A549 treated with DMSO at 1 μM for 4 hours (cell line): ENCODE data around the gene PLXNB3. TPM values are rescaled to one million over a fixed set of nuclear protein-coding genes. Genes with fewer than 3 reads are reported as not detected.

Experiments
- total RNA-seq: library from RNA; stranded (reverse); fragments of 200-300 nt; extraction: Qiagen RNA extraction; gene quantifications from 5 replicates; pipeline ENCODE4 v1.2.3, GENCODE V29; 2022; ENCODE audit warnings: low read depth

Gene PLXNB3
- 1.3 to 4.6 TPM (median 3.7 TPM) in 5 replicates for total RNA-seq

GRCh38 chrX:153763989-153764755, at the start of gene PLXNB3:
Gene PLXNB3, plus strand, starts transcription at chrX:153764249. Its CDS starts 1,287 bp downstream, at chrX:153765536.

GRCh38 chrX:153724252-153725038, 39.6 kb upstream of the PLXNB3 start, which contains the start of the genes ABCD1 and BCAP31:
Gene ABCD1, plus strand, starts transcription at chrX:153724856. Its CDS starts 411 bp downstream, at chrX:153725267.
Gene BCAP31, minus strand, starts transcription at chrX:153724387. Its CDS starts 1,143 bp downstream, at chrX:153723244.

GRCh38 chrX:153780678-153781427, 16.8 kb downstream of the PLXNB3 start, which contains the start of gene SRPK3:
Gene SRPK3, plus strand, starts transcription at chrX:153781041. Its CDS starts 46 bp downstream, at chrX:153781087.

GRCh38 chrX:153794018-153794896, 30.2 kb downstream of the PLXNB3 start, which contains the start of the genes IDH3G and SSR4:
Gene IDH3G, minus strand, starts transcription at chrX:153794375. Its CDS starts 49 bp downstream, at chrX:153794326.
Gene SSR4, plus strand, starts transcription at chrX:153794668. Its CDS starts 20 bp downstream, at chrX:153794688.

Other genes starting within 250 kb of the PLXNB3 start
- 0.04 to 0.25 TPM (median 0.09 TPM) in 5 replicates for gene ATP2B3, start 246.6 kb upstream of the PLXNB3 start, total RNA-seq
- 37.2 to 55.3 TPM (median 50.7 TPM) in 5 replicates for gene CCNQ, start 165.1 kb upstream of the PLXNB3 start, total RNA-seq
- 0.84 to 1.6 TPM (median 1.2 TPM) in 5 replicates for gene DUSP9, start 117.0 kb upstream of the PLXNB3 start, total RNA-seq
- 0.19 to 0.58 TPM (median 0.25 TPM) in 3 of 5 replicates, not detected in the others for gene PNCK, start 90.4 kb upstream of the PLXNB3 start, total RNA-seq
- 10.4 to 12.4 TPM (median 12.0 TPM) in 5 replicates for gene SLC6A8, start 76.3 kb upstream of the PLXNB3 start, total RNA-seq
- 335 to 456 TPM (median 363 TPM) in 5 replicates for gene BCAP31, start 39.9 kb upstream of the PLXNB3 start, total RNA-seq
- 2.4 to 4.1 TPM (median 3.4 TPM) in 5 replicates for gene ABCD1, start 39.4 kb upstream of the PLXNB3 start, total RNA-seq
- 0.03 to 0.13 TPM (median 0.07 TPM) in 4 of 5 replicates, not detected in the other for gene SRPK3, start 16.8 kb downstream of the PLXNB3 start, total RNA-seq
- 53.9 to 64.2 TPM (median 61.9 TPM) in 5 replicates for gene IDH3G, start 30.1 kb downstream of the PLXNB3 start, total RNA-seq
- gene SSR4, start 30.4 kb downstream of the PLXNB3 start, total RNA-seq: 379 to 436 TPM (median 396 TPM) in 5 replicates
- gene PDZD4, start 66.3 kb downstream of the PLXNB3 start, total RNA-seq: 3.2 to 4.1 TPM (median 3.4 TPM) in 5 replicates
- gene L1CAM, start 121.9 kb downstream of the PLXNB3 start, total RNA-seq: 21.2 to 25.8 TPM (median 21.8 TPM) in 5 replicates
- gene AVPR2, start 140.4 kb downstream of the PLXNB3 start, total RNA-seq: 0.07 to 0.10 TPM (median 0.09 TPM) in 4 of 5 replicates, not detected in the other
- gene ARHGAP4, start 162.0 kb downstream of the PLXNB3 start, total RNA-seq: 1.4 to 2.3 TPM (median 1.8 TPM) in 5 replicates
- gene NAA10, start 170.8 kb downstream of the PLXNB3 start, total RNA-seq: 188 to 229 TPM (median 214 TPM) in 5 replicates
- gene RENBP, start 180.4 kb downstream of the PLXNB3 start, total RNA-seq: 0.07 to 0.16 TPM (median 0.09 TPM) in 4 of 5 replicates, not detected in the other
- gene HCFC1, start 207.6 kb downstream of the PLXNB3 start, total RNA-seq: 40.4 to 49.7 TPM (median 44.7 TPM) in 5 replicates
- 5.3 to 8.3 TPM (median 6.9 TPM) in 5 replicates for gene TMEM187, start 208.5 kb downstream of the PLXNB3 start, total RNA-seq